Activated CD8-positive, alpha-beta memory T cell treated with anti-CD3 and anti-CD28 coated beads, Interleukin-2, amount 50 U/mL, for 24 hours (primary cell): ENCODE measurements around the gene FBXL4.
"Not testable (repeated sequence)": the region's sequence is repeated elsewhere in the genome, so short reads cannot be mapped to it uniquely, and the experiment has no call there.

ENCODE experiments used
- DNase-seq: peaks from one replicate; pipeline ENCODE4 v3.0.0-alpha.2; 2020; ENCODE audit errors: extremely low read depth

Gene FBXL4

DNA sequence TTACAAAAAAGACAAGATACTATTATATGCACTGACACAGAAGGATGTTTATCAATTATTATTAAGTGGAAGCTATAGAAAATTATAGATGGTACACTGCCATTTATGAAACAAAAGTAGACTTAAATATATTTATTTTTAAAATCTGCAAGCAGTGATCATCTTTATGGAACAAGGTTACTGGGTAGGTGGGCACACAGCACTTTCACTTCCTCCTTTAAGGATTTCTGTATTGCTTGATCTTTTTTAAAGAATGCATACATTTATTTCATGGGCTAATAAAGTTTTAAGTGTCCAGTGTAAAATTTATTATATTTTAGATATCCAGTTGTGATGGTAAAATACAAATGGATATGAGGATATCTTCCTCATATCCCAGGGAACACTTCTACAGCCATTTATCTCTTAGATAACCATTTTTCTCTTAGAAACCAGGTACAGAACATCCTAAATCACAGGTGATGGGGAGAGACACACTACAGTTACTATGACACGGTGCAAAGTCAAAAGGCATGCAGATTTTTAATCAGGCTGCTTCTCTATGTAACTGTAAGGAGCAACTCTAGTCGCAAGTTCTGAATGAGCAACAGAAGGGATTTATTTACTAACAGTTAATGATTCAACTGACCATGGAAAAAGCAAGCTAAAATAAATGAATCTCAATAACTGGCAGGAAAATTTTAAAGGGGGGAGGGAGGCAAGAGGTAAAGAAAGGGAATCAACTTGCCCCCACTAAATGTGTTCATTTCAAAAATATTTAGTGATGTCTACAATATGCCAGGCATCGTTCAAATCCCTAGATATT is 2.2 kb downstream of the FBXL4 start:
- DNase-seq, result no peak

DNA sequence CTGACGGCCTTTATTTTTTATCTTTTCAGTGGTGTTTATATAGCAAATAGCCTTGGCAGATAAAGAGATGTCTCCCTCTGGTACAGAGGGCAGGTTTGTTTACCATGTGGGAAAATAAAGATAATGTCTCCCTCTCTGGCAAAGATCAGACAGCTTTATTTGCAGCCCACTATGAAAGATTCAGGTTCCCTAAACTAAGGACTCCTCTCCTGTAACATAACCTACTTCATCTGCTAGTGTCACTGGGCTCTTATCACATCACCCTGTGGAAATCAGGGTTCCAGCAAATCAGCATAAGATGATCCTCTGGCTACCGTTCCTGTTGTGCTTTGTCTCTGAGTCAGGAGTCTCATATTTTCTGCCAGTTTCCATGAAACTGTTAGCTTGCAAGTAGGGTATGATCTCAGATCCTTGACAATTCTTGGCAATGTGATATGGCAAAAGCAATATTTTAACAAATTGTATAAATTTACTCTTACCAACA is 3.1 kb downstream of the FBXL4 start:
- DNase-seq, result no peak

GRCh38 chr6:98944168-98944567 is 3.6 kb downstream of the FBXL4 start:
- DNase-seq, result no peak

GRCh38 chr6:98942263-98942803 is 5.4 kb downstream of the FBXL4 start:
- DNase-seq, result no peak

DNA sequence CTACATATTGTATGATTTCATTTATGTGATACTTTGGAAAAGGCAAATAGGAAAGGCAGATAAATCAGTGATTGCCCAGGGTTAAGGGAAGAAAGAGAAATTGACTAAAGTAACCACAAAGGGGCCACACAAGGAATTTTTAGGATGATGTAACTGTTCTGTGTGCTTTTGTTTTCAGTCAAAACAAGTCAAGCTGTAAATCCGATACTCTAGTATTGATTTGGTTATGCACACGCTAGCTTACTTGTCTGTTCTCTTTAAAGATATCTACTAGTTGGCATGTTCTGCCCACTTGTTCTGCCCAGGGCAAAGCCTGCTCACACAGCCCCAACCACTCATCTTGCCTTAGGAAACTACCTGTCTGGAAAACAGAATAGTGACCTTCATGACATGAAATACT is 6.4 kb downstream of the FBXL4 start:
- no peak for DNase-seq

- no peak for DNase-seq
Observed at GRCh38 chr6:98937351-98937750, 10.4 kb downstream of the FBXL4 start.

DNA sequence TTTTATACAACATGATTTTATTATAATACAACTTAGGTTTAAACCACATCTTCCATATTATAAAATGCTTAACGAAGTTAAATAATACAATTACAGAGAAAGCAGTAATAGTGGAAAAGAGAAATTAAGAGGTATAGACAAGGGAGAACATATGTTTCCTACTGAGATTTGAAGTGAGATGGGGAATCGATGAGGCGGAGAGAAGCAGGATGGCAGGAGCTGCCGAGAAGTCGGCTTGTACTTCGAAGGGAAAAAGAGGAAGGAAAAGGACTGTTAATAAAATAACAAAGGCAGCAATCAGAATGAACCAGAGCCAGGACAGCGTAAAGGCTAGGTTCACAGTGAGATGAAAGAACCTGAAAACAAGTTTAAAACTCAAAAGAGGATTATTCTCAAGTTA is 15.4 kb downstream of the FBXL4 start:
- no peak for DNase-seq

- DNase-seq, result no peak
Observed at GRCh38 chr6:98931696-98932095, 16.1 kb downstream of the FBXL4 start.

- no peak for DNase-seq
Observed at GRCh38 chr6:98929498-98930060, 18.2 kb downstream of the FBXL4 start.

DNA sequence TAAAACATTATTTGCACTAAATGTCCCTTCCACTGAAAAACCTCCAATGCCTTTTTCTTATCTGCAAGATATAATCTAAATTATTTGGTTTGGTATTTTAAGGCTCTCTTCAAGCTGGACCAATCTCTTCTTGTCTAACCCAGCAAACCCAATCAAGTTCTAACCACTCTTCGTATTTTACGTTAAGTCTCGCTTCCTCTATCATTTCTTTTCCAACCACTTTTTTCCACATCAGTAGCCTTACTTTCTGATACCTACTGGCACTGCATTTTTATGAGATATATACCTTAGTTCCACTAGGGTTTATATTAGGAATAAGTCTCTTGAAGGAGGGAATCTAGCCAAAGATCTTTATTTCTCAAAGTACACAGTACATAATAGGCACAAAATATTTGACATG is 19.1 kb downstream of the FBXL4 start:
- DNase-seq, result no peak

DNA sequence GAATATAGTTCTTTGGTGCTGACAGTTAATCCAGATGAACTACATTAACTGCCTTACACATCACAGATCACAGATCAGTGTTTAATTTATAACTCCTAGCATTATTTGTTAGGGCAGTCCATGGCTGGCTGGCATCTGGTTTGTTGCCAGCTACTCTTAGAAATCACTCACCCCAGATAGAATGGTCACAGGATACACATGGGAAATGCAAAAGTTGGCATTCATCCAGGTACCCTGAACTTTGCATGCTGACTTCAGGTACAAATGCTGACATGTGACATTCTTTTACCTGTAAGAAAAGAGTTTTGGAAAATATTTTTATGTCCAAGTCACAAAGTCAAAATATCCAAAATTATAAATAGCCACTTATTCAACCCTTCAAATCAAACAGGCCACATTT is 20.2 kb downstream of the FBXL4 start:
- DNase-seq, result no peak

- no peak for DNase-seq
Observed at GRCh38 chr6:98925831-98926230, 21.9 kb downstream of the FBXL4 start.

GRCh38 chr6:98924647-98925046 is 23.1 kb downstream of the FBXL4 start:
- DNase-seq, result no peak

GRCh38 chr6:98920904-98921431 is 26.8 kb downstream of the FBXL4 start:
- DNase-seq, result no peak

- DNase-seq, result not testable (repeated sequence)
Observed at GRCh38 chr6:98910946-98911345, 36.8 kb downstream of the FBXL4 start.

DNA sequence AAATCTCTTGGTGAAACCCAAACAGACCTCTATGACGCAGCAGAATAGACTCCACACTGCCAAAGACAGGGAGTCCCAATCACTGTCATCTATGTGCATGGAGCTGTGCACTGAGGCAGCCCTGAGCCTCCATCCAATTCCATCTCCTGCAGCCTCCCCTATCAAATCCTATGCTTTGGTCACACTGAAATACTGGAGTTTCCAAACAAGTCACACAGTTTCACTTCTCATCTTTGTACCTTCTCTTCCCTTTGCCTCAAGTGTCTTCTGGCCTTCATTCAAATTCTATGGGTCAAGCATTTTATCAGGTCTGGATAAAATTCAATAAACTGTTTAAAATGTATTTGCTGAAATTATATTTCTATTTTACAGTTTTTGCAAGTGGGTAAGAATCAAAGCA is 38.5 kb downstream of the FBXL4 start:
- no peak for DNase-seq

GRCh38 chr6:98906342-98906741 is 41.4 kb downstream of the FBXL4 start:
- not testable (repeated sequence) for DNase-seq

- DNase-seq, result no peak
Observed at GRCh38 chr6:98905759-98906158, 42.0 kb downstream of the FBXL4 start.

GRCh38 chr6:98904096-98904495 is 43.6 kb downstream of the FBXL4 start:
- no peak for DNase-seq

DNA sequence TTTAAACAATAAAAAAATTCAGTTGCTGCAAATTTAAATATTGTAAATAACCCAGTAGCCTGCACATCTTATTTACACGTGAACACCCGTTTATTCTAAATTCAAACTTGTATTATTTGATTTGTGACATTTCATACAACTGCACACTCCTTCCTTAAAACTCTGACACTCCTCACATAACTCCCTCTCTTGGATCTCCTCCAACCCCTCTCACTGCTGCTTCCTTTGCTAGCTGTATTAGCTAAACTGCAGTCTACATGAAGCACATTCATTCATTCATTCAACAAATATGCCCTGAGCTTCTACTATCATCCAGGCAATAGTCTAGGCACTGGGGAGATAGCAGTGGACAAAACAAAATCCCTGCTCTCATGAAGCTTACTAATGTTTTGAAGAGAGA is 47.0 kb downstream of the FBXL4 start:
- DNase-seq, result no peak

GRCh38 chr6:98894810-98895209 is 52.9 kb downstream of the FBXL4 start:
- no peak for DNase-seq

GRCh38 chr6:98887650-98888049 is 60.1 kb downstream of the FBXL4 start:
- DNase-seq, result no peak

- no peak for DNase-seq
Observed at GRCh38 chr6:98885330-98885729, 62.4 kb downstream of the FBXL4 start.
